Adipocyte (in vitro differentiated cells): ENCODE results near the gene SRPK2.
"Not testable (repeated sequence)": the region's sequence is repeated elsewhere in the genome, so short reads cannot be mapped to it uniquely, and the experiment has no call there.

Experiments used
- DNase-seq: peaks from one replicate; pipeline ENCODE4 v3.0.0-alpha.2; 2015; ENCODE audit warnings: low read depth
- H3K27me3 ChIP-seq: replicated peaks from 2 replicates; pipeline ENCODE4 v1.7.0; 2013; ENCODE audit warnings: mild to moderate bottlenecking, low read length, moderate library complexity; ENCODE audit not compliant: control insufficient read depth, insufficient read depth
- H3K36me3 ChIP-seq: 2 replicates; pipeline ENCODE4 v1.7.0; 2013; ENCODE audit warnings: low read length, mild to moderate bottlenecking, moderate library complexity; ENCODE audit not compliant: control insufficient read depth, insufficient read depth, severe bottlenecking
- H3K4me1 ChIP-seq: 2 replicates; pipeline ENCODE4 v1.7.0; 2013; ENCODE audit warnings: mild to moderate bottlenecking, low read length, moderate library complexity; ENCODE audit not compliant: control insufficient read depth, insufficient read depth
- H3K4me3 ChIP-seq: 2 replicates; pipeline ENCODE4 v1.7.0; 2013; ENCODE audit warnings: mild to moderate bottlenecking, low read length, moderate library complexity
- H3K9ac ChIP-seq: 2 replicates; pipeline ENCODE4 v1.7.0; 2013; ENCODE audit warnings: mild to moderate bottlenecking, low read length, moderate library complexity
- H3K9me3 ChIP-seq: 2 replicates; pipeline ENCODE4 v1.7.0; 2013; ENCODE audit warnings: mild to moderate bottlenecking, low read length, moderate library complexity; ENCODE audit not compliant: control insufficient read depth

The SRPK2 gene

GRCh38 chr7:105330526-105330925 is 58.2 kb downstream of the SRPK2 start:
- Histone ChIP-seq H3K27me3 (no peaks in the 10 kb centered on the region), H3K36me3 (no peaks in the 10 kb centered on the region), H3K4me3 (no peak overlapping the region), H3K4me1 (peaks cover 4% of the 10 kb centered on the region), H3K9ac (no peak overlapping the region), H3K9me3 (no peaks in the 10 kb centered on the region)
- DNase-seq, result no peak

GRCh38 chr7:105327201-105327600 is 61.5 kb downstream of the SRPK2 start:
- DNase-seq, result no peak
- Histone ChIP-seq H3K9me3 (no peaks in the 10 kb centered on the region), H3K36me3 (no peaks in the 10 kb centered on the region), H3K4me1 (no peaks in the 10 kb centered on the region), H3K4me3 (no peak overlapping the region), H3K9ac (no peak overlapping the region), H3K27me3 (no peaks in the 10 kb centered on the region)

- no peak for DNase-seq
Observed at GRCh38 chr7:105325216-105325904, 63.4 kb downstream of the SRPK2 start.

GRCh38 chr7:105324606-105325005 is 64.1 kb downstream of the SRPK2 start:
- H3K9me3 ChIP-seq, H3K36me3 ChIP-seq, H3K27me3 ChIP-seq, H3K4me1 ChIP-seq, H3K4me3 ChIP-seq, H3K9ac ChIP-seq, DNase-seq: not testable (repeated sequence)

More at GRCh38 chr7:105325216-105325904, 63.4 kb downstream of the SRPK2 start:
- H3K4me1 ChIP-seq, result no peaks in the 10 kb centered on the region
- no peak overlapping the region for H3K4me3 ChIP-seq
- no peaks in the 10 kb centered on the region for H3K9me3 ChIP-seq
- H3K9ac ChIP-seq, result no peak overlapping the region
- no peaks in the 10 kb centered on the region for H3K36me3 ChIP-seq
- H3K27me3 ChIP-seq, result no peaks in the 10 kb centered on the region

GRCh38 chr7:105323366-105323765 is 65.4 kb downstream of the SRPK2 start:
- no peak overlapping the region for H3K9ac ChIP-seq
- H3K4me1 ChIP-seq, result no peaks in the 10 kb centered on the region
- H3K4me3 ChIP-seq, result no peak overlapping the region
- no peak for DNase-seq
- H3K27me3 ChIP-seq, result no peaks in the 10 kb centered on the region
- H3K9me3 ChIP-seq, result no peaks in the 10 kb centered on the region
- H3K36me3 ChIP-seq, result no peaks in the 10 kb centered on the region

GRCh38 chr7:105322655-105323277 is 66.0 kb downstream of the SRPK2 start:
- no peak for DNase-seq

GRCh38 chr7:105321754-105322455 is 66.8 kb downstream of the SRPK2 start:
- no peaks in the 10 kb centered on the region for H3K4me1 ChIP-seq
- no peak for DNase-seq
- no peaks in the 10 kb centered on the region for H3K36me3 ChIP-seq
- H3K4me3 ChIP-seq, result no peak overlapping the region
- H3K9ac ChIP-seq, result no peak overlapping the region
- H3K27me3 ChIP-seq, result no peaks in the 10 kb centered on the region
- no peaks in the 10 kb centered on the region for H3K9me3 ChIP-seq

More at GRCh38 chr7:105322655-105323277, 66.0 kb downstream of the SRPK2 start:
- H3K4me3 ChIP-seq, result no peak overlapping the region
- H3K4me1 ChIP-seq, result no peaks in the 10 kb centered on the region
- no peak overlapping the region for H3K9ac ChIP-seq
- no peaks in the 10 kb centered on the region for H3K27me3 ChIP-seq
- H3K9me3 ChIP-seq, result no peaks in the 10 kb centered on the region
- no peaks in the 10 kb centered on the region for H3K36me3 ChIP-seq

GRCh38 chr7:105320896-105321295 is 67.8 kb downstream of the SRPK2 start:
- H3K4me3 ChIP-seq, result no peak overlapping the region
- no peaks in the 10 kb centered on the region for H3K27me3 ChIP-seq
- H3K9me3 ChIP-seq, result no peaks in the 10 kb centered on the region
- no peaks in the 10 kb centered on the region for H3K36me3 ChIP-seq
- no peak for DNase-seq
- H3K4me1 ChIP-seq, result no peaks in the 10 kb centered on the region
- no peak overlapping the region for H3K9ac ChIP-seq

GRCh38 chr7:105319578-105319977 is 69.1 kb downstream of the SRPK2 start:
- Histone ChIP-seq H3K9ac (no peak overlapping the region), H3K4me3 (no peak overlapping the region), H3K9me3 (no peaks in the 10 kb centered on the region), H3K4me1 (peaks cover 11% of the 10 kb centered on the region), H3K27me3 (no peaks in the 10 kb centered on the region), H3K36me3 (no peaks in the 10 kb centered on the region)
- no peak for DNase-seq

GRCh38 chr7:105316578-105317344 is 72.0 kb downstream of the SRPK2 start:
- no peak for DNase-seq
- no peak overlapping the region for H3K4me3 ChIP-seq
- H3K36me3 ChIP-seq, result no peaks in the 10 kb centered on the region
- H3K9ac ChIP-seq, result no peak overlapping the region
- no peaks in the 10 kb centered on the region for H3K27me3 ChIP-seq
- H3K9me3 ChIP-seq, result no peaks in the 10 kb centered on the region
- H3K4me1 ChIP-seq, result peaks cover 11% of the 10 kb centered on the region

- Histone ChIP-seq H3K9ac (no peak overlapping the region), H3K4me1 (peaks cover 11% of the 10 kb centered on the region), H3K36me3 (no peaks in the 10 kb centered on the region), H3K4me3 (peak overlapping the region; percentile 27), H3K27me3 (no peaks in the 10 kb centered on the region), H3K9me3 (no peaks in the 10 kb centered on the region)
- DNase-seq, result no peak
Observed at GRCh38 chr7:105315357-105315756, 73.4 kb downstream of the SRPK2 start.
